ENCODE data around the gene RSRC1.
"Not testable (repeated sequence)": the region's sequence is repeated elsewhere in the genome, so short reads cannot be mapped to it uniquely, and the experiment has no call there.

Gene RSRC1

DNA sequence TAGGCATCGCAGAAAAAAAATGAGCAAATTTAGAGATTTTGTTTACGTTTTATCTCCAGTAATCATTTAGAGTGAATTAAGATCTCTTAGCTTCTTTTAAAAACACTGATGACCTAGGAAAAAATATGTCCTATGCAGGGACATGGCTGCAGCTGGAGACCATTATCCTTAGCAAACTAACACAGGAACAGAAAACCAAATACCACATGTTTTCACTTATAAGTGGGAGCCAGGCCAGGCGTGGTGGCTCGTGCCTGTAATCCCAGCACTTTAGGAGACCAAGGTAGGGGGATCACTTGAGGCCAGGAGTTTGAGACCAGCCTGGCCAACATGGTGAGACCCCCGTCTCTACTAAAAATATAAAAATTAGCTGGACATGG is 298.6 kb downstream of the RSRC1 start:
- not testable (repeated sequence) for DNase-seq

DNA sequence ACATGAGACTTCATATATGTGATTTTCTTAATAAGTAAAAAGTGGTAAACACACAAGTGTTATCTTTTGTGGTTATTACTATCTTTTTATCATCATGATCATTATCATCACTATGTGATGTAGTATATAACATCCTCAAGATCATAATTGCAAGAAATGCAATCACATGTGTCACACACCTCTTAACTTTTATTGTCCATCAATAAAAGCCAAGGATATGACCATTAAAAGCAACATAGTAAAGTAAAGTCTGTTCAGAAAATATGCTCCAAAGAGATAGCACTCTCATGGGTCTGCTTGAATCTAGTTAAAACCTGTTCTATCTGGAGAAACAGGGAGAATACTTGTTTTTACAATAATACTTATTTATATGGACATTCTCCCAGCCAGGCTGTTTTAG is 308.1 kb downstream of the RSRC1 start:
- no peak for DNase-seq

DNA sequence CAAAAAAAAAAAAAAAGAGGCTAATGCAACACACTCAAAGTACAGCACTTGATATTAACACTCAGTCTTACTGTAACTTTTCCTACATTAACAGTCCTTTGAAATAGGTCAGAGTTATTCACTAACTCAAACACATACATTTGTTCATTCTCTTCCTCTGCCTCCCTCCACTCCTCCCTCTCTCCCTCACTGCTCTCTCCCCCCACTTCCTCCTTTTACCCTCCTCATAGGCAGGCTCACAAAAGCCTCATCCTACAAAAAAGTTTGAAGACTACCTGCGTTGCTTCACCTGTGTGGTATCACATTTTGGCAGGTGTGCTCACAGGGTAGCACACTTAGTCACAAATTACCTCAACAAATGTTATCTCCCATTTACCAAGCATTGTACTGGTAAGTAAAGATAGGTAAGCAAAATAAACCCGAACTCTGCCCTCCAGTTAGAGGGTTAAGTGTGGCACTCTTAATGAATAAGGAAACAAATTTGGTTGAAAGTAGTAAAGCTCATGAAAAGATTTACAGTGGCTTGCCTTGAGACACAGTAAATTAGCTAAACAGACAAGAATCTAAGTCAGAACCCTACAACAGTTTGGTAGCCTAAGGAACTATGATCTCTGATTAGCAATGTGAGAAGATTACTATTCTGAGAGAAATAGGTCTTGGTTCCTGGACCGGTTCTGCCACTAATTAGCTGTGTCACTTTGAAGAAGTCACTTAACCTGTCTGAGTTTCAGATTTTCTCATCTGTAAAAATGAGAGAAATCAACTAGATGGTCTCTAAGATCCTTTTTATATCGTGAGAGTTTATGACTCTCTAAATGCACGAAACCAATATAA is 310.1 kb downstream of the RSRC1 start:
- no peak for DNase-seq

DNA sequence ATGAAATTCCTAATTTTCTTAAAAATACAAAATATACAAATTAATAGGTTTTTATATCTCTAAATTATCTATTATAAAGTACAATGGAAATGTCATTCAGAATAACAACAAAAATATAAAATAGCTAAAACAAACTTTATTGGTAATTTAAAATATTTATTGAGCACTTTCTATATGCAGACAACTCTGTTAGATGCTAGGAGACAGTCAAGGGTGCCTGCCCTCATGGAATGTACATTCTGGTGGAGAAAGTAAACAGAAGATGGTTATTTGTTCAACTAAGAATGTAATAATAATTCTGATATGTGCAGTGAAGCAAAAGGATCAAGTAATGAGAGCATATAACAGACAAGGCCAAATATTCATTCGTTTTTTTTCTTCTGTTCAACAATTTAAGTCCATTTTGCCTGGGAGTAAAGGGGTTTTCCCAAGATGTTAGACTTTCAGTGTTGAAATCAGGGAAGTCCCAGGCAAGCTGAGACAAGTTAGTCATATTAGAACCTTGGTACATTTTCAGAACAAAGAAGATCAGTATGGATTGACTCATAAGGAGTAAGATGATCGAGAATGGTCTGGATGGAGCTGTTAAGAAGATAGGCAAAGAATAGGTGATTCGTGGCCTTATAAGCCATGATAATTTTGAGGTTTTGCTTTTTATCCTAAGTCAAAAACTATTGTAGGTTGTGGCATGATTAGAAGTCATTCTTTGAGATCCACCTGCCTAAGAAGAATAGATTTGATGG is 310.9 kb downstream of the RSRC1 start:
- no peak for DNase-seq

DNA sequence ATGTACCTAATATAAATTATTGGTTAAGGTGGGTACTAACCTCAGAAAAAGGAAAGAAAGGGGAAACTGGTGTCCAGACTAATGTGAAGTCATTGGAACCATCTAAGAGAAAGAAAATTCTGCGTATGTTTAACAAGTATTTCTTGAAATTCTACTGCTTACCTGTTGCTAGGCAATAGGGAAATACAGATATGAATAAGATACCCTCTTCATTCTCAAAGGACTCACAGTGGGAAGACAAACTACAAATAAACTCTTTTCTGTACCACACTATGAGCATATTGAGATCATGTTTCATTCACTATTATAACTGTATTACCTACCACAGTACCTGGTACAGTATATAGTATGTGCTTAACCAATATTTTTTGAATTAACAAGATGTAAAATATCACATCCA is 320.6 kb downstream of the RSRC1 start:
- no peak for DNase-seq

DNA sequence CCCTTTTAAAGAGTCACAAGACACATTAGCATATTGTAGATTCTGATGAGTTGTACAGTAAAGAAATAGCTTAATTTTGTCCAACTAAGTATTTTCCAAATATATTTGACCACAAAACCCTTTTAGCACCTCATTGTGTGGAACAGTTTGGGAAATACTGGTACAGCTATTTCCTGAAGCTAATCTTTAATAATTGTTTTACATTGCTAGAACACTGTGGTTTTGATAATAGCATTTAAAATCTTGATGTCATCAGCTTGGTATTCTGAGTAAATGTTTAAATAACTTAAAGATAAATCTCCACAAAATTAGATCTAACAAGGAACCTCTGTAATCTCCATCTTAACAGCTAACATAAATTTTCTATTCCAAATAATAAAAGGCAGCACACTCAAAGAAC is 321.1 kb downstream of the RSRC1 start:
- DNase-seq: no peak

DNA sequence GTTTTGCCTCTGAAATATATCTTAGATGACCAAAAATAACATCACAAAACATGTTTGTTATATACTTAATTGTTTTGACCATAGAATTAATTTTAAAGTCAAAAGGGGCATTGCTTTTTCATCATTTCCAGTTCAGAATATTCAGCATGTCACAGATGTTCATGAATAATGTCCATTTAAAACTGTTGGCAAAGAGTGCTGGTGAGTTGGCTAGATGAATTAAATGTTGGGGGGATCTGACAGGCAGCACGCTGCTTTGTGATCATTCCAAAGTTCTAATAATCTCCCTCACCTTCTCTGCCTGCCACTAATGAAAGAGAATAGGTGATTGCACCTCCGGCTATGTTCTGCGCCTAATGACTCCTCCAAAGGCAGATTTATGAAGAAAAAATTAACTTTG is 321.9 kb downstream of the RSRC1 start:
- DNase-seq: no peak

DNA sequence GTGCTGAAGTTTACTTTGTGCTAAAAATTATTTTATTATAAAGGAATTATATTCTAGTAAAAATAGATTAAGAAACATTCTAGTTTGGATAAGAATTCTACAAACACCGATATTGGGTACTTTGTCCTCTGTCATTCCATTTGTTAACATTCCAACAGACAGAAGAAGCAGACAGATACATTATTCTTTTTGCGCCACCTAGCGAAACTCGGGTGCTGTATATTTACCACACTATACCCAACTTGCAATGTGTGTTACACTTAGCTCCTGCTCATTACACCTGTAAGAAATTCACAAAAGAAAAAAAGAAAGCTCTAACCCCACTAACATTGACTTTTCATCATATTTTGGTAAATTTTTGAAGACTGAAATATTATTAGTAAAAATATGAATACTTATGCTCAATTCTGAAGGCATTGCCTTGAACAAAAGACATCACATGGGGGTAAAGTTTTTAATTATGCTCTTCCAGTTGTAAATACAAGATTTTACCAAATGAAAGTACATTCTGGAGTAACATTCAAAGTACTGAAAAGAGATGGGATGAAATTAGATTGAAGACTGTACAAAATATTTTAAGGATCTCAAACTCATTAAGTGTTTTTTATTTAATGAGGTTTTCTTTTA is 324.6 kb downstream of the RSRC1 start:
- DNase-seq: peak; percentile 14

DNA sequence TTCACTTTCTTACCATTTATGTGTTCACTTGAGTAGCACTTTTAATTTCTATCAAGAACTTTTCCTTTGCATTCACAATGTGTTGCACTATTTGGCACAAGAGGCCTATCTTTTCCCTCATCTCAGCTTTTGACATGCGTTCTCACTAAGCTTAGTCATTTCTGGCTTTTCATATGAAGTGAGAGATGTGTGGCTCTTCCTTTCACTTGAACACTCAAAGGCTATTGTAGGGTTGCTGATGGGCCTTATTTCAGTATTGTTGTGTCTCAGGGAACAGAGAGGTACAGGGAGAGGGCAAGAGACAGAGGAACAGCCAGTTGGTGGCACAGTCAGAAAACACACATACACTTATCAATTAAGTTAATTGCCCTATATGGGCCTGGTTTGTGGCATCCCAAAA is 333.7 kb downstream of the RSRC1 start:
- no peak for DNase-seq

DNA sequence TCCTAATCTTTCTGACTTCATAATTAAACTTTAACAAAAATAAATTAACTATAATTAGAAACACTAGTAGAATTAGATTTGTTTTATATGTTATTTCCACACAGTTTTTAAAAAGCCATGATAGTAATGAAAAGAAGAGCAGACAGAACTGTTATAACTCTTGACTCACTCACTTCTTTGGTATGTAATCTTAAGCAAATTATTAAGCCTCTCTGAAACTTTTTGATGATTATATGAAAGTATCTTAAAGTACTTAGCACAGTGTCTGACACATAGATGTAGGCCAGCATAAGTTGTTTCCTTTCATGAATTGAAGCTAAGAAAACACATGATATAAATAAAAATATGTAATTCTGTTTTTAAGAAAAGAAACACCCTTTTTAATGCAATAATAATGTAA is 337.5 kb downstream of the RSRC1 start:
- DNase-seq: no peak

DNA sequence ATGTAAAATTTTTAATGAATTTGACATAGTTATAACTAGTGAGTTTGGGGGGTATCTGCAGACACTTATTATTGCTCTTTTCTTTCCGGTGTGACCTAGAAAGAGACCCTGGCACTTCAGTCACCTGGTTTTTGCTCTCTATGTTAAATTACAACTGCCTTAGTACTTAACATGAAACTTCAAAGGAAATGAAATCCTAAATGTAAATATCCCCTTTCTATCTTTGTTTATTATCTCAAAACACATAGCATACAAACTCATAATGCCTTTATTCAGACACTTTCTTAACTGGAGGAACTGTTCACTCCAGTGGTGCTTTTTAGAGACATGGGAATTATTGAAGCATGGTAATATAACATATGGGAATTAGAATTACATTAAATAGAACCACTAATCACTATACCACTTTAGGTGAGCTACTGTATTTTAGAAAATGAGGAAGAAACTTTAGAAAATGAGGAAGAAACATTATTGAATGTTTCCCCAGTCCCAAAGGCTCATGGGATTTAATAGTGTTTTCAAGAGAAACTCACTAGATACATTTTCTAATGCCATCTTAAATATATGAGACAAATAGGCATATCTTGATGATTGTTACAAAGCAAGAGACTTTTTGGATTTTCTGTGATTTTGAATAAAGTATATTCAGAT is 341.6 kb downstream of the RSRC1 start:
- DNase-seq: no peak

DNA sequence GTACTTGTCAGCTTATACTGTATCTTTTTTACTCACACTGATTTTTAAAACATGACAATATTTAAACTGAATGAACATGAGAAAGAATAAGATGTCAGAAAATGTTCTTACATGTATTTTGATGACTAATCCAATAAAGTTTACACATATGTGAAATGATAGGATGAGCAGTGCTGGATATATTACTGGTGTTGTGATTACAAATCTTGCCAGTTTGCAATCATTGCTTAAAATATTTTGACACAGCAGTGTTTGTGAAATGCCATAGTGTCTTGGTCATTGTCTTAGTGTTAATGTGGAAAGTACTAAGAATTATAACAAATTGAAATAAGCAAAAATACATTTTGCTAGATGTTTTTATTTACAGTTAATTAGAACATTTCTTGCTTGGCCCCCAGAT is 342.4 kb downstream of the RSRC1 start:
- DNase-seq: no peak

DNA sequence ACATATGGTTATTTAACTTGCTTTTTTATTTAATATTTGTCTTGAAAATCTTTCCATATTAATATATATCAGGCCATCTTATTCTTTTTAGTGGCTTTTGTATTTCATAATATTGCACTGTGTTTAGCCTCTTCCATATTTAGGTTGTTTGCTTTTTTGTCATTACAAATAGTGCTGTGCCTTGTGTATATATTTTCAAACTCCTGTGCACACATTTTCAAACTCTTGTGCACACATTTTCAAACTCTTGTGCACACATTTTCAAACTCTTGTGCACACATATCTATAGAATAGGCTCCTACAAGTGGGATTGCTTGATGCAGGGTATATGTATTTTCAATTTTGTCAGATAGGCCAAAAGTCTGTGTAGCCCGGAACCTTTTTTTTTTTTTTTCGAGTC is 343.1 kb downstream of the RSRC1 start:
- DNase-seq: no peak

DNA sequence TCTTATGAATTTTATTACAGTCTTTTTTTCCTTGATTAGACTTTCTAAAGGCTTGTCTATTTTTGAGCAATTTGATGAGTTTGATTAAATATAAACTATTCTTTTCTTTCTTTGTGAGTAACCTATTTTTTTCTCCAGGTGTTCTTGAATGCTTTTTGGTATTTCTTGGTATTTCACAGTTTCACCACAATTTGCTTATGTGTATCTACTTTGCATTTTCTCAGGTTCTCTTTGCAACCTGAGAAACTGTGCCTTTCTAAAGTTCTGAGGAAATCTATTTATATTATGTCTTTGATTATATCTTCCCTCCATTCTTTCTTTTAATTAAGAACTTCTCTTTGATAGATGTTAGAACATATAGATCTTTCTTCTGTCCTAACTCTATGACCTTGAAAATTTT is 344.0 kb downstream of the RSRC1 start:
- DNase-seq: no peak

DNA sequence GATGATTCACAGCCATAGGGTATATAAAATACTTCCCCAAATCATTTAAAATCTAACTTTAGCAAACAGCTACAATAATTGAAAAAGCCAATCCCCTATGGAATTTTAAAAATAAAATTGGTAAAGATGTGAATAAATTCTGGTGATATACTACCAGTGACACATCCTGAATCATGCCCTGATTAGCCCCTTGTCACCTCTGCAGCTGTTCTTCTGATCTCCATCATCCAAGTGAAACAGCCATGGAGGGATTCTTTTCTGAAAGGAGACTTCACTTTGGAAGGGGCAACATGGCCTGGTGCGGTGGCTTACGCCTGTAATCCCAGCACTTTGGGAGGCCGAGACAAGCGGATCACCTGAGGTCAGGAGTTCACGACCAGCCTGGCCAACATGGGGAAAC is 345.5 kb downstream of the RSRC1 start:
- no peak for DNase-seq

DNA sequence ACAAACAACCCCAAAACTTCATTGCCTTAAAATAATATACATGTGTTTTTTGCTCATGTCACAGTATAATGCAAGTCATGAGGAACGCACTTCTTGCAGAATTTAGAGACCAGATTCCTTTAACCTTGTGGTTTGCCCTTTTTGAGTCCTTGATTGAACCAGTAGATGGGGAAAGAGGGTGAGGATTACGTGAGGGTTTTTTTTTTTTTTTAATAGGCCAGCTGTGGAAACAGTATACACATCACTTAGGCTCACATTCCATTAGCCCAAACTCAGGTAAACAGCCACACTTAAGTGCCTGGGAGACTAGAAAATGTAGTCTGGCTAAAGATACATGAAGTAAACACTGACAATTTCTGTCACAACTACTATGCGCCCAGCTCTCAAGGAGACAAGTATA is 346.2 kb downstream of the RSRC1 start:
- DNase-seq: no peak

DNA sequence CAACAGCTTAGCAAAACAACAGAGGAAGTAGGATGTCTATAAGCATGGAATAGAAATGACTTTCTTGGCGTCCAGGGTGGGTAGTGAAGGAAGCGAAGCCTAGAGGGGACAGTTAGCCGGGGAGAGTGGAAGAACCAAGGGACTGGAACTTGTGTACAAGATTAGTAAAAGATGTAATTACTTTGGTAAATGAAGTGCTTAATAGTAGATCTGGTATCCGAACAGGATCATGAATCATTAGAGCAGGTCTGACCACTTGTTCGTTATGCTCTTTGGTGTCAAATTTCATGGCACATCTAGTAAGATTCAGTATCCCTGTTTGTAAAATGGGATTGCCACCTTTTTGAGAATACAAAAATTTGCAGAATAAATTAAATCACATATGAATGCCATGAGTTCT is 348.6 kb downstream of the RSRC1 start:
- DNase-seq: no peak

DNA sequence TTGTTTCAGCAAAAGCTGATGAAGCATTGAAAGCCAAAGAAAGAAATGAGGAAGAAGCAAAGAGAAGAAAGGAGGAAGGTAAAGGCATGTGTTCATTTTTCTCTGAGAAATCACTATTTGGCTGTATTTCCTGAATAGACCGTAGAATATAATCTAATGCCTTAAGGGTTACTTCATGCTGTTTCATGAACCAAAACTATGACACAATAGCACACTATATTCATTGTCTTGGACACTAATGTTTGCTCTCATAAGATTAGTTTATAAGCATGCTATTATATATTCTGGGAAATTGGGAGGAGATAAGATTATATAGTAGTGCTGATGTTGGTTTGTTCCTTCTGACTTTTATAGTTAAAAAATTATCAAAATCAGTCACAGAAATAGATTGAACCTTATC is 351.0 kb downstream of the RSRC1 start:
- no peak for DNase-seq

DNA sequence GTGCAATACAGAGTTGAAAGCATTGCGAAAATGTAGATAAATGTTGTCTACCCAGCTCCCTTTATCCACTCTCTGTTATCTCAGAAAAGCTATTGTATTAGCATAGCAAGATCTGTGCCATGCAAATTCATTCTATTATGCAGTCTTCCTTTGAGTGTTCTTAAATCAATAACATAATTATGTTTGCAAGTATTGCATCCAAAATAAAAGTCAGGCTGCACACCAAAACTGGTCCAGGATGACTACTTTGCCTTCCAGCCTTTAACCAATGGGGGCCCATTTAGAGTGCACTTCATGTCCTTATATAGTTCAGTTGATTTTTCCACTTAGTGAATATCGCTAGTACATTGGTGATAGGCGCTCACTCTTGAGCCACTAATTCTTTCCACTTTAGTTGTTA is 353.7 kb downstream of the RSRC1 start:
- DNase-seq: no peak

DNA sequence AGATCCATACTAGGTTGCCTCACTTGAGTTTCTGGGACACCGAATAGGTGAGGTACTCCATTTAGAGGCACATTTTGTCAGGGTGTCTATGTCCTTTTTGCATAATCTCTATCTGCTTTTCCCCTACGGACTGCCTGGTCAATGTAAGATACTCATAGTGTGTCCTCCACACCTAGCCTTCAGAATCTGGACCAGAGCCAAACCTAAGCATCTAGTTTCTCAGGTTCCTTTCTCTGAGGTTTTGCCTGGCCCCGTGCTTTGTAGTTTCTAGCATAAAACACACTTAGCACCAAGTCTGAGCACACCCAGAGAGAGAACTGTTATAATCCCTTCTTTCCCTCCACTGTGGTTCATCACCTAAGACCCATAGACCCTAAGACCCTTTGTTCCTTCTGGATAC is 355.2 kb downstream of the RSRC1 start:
- no peak for DNase-seq

DNA sequence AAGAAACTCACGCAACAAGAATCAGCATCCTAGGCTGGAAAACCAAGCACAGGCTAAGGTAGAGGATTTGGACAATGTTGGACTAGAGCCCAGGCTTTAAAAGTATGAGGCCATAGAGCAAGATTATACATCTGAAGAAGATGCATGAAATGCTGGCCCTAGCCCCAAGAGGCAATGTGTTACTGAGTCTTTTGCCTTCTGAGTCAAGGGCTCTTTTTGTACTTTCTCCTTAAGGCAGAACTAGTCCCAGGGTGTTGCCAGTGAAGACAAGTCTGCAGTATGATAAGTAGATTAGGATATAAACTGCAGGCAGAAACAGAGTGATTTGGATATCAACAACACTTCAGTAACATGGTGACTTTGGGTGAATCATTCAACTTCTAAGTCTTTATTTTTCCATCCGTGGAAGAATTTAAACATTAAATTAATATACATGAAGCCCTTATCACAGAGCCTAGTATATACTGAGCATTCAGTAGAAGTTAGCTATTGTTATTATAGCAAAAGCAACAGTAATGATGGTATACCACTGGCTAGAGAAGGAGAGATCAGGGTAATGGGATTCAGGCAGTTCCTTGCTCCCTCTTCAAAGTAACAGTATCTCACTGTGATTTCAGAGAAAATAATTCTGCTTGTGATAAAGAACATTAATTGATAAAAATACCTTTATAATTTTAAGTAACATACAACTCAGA is 361.2 kb downstream of the RSRC1 start:
- DNase-seq: no peak

DNA sequence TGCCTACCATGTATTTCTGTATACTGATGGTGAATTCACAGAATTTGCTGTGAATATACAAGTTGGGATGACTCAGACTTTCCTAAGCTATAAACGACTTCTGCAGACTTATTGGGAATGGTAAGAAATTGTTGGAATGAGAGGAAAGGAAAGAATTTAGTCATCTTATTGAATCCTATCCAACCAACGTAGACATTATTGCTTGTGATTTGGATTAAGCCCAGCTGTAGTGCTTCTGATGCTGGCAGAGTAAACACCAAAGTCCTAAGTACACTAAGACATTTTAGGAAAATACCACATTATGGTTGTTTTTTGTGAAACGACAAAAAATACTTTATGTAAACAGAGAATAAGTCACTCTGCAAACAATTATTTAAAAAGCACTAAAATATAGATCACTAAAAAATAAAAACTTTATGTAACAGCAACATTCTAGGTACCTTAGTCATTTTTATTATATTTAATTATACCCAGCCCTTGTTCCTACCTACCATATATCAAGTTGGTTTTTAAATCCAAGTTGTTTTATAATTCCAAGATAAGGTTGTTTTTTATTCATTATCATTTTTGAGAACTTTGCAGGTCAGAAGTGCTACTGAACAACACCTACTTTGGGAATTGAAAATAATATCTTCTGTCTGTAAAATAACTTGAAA is 361.9 kb downstream of the RSRC1 start:
- DNase-seq: no peak

DNA sequence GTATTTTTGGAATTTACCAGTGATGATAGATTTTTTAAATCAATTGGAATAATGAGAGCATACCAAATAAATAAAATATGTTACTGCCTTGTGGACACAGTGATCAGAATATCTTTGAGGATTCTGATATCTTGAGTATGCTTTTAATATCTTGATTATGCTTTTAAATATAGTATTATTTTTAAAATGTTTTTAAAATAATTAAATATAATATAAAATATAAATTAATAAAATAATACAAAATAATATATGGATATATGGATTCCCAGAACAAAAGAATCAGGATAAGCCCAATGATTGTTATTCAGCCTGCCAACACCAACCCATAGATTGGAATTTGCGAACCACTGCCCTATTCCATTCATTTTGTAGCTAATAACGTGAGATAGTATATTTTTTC is 369.2 kb downstream of the RSRC1 start:
- DNase-seq: no peak
